Measurements from ENCODE around the gene ELMOD1. TPM values are rescaled to one million over a fixed set of nuclear protein-coding genes. Genes with fewer than 3 reads are reported as not detected.

ELMOD1 gene
- total RNA-seq, 2 experiments from 2014 or later: not detected

GRCh38 chr11:107713009-107713408, 122.1 kb downstream of the ELMOD1 start:
- H3K4me3 Mint-ChIP-seq: no peak overlapping the region
- no peak for DNase-seq
- H3K27me3 Mint-ChIP-seq: peaks cover 10% of the 10 kb centered on the region
- H3K4me1 Mint-ChIP-seq: no peaks in the 10 kb centered on the region
- no peaks in the 10 kb centered on the region for H3K9me3 Mint-ChIP-seq
- H3K27ac Mint-ChIP-seq: no peak overlapping the region
- POLR2A ChIA-PET: no interaction called here
- H3K36me3 Mint-ChIP-seq: no peaks in the 10 kb centered on the region
- no peak for ATAC-seq (ENCODE audit: low read depth)

Other genes starting within 250 kb of the ELMOD1 start
- 10 to 100 TPM; 19.2 to 20.3 TPM for gene CWF19L2, start 133.3 kb upstream of the ELMOD1 start, total RNA-seq
- gene ALKBH8, start 25.4 kb upstream of the ELMOD1 start, total RNA-seq: 10 to 100 TPM; 10.5 to 12.6 TPM
- gene SLN, start 120.9 kb downstream of the ELMOD1 start, total RNA-seq: not detected

Data from activated naive CD8-positive, alpha-beta T cell treated with anti-CD3 and anti-CD28 coated beads, Interleukin-2, amount 10 ng/mL, durations not matched to agents 7 days and 5 days (primary cell).